ENCODE results near the gene SMYD3. TPM values are rescaled to one million over a fixed set of nuclear protein-coding genes. Genes with fewer than 3 reads are reported as not detected.

Gene SMYD3
- polyA plus RNA-seq, 1 experiment, result 39.9 TPM

DNA sequence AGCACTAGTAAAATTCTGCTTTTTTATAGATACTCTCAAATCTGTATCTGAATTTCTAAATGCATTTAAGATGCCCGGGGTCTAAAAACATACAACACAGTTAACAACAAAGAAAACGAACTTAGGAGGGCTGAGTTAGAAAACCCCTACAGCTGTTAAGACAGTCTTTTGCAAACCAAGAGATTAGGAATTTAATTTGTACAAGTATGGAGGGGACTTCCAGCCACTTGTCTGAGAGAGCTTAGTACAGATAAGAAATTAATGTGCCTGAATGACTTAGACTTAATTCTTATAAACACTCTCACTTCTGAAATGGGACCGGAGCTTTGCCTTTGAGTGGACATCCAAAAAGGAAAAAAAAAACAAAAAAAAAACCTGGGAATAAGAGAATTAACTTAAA lies 61.6 kb downstream of the SMYD3 start:
- H3K27ac ChIP-seq (ENCODE audit: low read depth, low read length), result no peak overlapping the region
- CTCF ChIA-PET, result no interaction called here
- no peaks in the 10 kb centered on the region for H3K27me3 ChIP-seq (ENCODE audit: control insufficient read depth, insufficient read depth, low read length)
- POLR2A ChIA-PET, result no interaction called here
- TF ChIP-seq, protein P1, sequence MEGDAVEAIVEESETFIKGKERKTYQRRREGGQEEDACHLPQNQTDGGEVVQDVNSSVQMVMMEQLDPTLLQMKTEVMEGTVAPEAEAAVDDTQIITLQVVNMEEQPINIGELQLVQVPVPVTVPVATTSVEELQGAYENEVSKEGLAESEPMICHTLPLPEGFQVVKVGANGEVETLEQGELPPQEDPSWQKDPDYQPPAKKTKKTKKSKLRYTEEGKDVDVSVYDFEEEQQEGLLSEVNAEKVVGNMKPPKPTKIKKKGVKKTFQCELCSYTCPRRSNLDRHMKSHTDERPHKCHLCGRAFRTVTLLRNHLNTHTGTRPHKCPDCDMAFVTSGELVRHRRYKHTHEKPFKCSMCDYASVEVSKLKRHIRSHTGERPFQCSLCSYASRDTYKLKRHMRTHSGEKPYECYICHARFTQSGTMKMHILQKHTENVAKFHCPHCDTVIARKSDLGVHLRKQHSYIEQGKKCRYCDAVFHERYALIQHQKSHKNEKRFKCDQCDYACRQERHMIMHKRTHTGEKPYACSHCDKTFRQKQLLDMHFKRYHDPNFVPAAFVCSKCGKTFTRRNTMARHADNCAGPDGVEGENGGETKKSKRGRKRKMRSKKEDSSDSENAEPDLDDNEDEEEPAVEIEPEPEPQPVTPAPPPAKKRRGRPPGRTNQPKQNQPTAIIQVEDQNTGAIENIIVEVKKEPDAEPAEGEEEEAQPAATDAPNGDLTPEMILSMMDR (IDR thresholded peaks at IDR 0.05; ENCODE audit: low read depth, low read length), result no peak
- H3K9me3 ChIP-seq (ENCODE audit: control insufficient read depth, insufficient read depth, low read length), result no peaks in the 10 kb centered on the region; the same call in 1 of the 2 replicates
- DNase-seq (ENCODE audit: low read depth, low spot score), result no peak
- no peak overlapping the region for H3K4me3 ChIP-seq (ENCODE audit: low read depth, low read length)

DNA sequence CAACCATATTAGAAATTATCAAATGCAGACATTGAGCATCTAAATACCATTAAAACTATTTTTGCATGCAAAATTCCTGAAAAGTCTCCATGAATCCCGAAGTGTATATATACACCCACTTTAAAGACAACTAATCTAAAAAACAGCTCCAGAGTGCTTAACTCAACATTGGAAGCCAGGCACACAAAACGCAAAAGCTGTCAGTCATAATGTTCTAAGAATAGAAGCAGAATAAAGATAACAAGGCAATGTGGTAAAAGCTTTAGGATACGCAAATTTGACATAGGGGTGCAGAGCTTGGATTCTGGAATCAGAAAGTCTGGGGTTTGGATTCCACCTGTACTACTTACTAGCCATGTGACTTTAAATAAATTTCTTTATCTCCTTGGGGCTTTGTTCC lies 62.5 kb downstream of the SMYD3 start:
- Histone ChIP-seq H3K4me3 (ENCODE audit: low read depth, low read length) (no peak overlapping the region), H3K9me3 (ENCODE audit: control insufficient read depth, insufficient read depth, low read length) (no peaks in the 10 kb centered on the region; the same call in 1 of the 2 replicates), H3K27me3 (ENCODE audit: control insufficient read depth, insufficient read depth, low read length) (no peaks in the 10 kb centered on the region), H3K27ac (ENCODE audit: low read depth, low read length) (no peak overlapping the region)
- POLR2A ChIA-PET, result no interaction called here
- DNase-seq (ENCODE audit: low read depth, low spot score), result no peak
- TF ChIP-seq, protein P1 (IDR thresholded peaks at IDR 0.05; ENCODE audit: low read depth, low read length), result no peak
- CTCF ChIA-PET, result no interaction called here

DNA sequence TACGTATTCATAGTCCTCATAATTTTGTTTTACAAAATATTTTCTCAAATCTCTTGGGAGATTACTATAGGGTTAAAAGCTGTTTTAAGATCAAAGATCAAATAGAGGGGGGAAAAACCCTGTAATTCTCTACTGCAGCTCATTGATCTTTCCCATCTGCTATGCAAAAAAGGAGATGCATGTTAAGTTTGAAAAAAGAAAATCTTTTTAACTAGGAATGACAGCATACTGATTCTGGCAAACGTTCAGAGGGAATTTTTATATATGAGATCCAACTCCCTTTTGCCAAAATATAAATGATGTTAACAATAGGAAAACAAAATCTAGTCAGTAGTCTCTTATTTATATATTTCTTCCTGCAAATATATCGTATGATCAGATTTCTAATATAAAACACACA lies 69.1 kb downstream of the SMYD3 start:
- Histone ChIP-seq H3K9me3 (ENCODE audit: control insufficient read depth, insufficient read depth, low read length) (no peaks in the 10 kb centered on the region; the same call in 1 of the 2 replicates), H3K27ac (ENCODE audit: low read depth, low read length) (no peak overlapping the region), H3K4me3 (ENCODE audit: low read depth, low read length) (no peak overlapping the region), H3K27me3 (ENCODE audit: control insufficient read depth, insufficient read depth, low read length) (no peaks in the 10 kb centered on the region)
- no peak for DNase-seq (ENCODE audit: low read depth, low spot score)
- ChIA-PET CTCF (no interaction called here), POLR2A (no interaction called here)
- TF ChIP-seq, protein P1 (IDR thresholded peaks at IDR 0.05; ENCODE audit: low read depth, low read length), result no peak

DNA sequence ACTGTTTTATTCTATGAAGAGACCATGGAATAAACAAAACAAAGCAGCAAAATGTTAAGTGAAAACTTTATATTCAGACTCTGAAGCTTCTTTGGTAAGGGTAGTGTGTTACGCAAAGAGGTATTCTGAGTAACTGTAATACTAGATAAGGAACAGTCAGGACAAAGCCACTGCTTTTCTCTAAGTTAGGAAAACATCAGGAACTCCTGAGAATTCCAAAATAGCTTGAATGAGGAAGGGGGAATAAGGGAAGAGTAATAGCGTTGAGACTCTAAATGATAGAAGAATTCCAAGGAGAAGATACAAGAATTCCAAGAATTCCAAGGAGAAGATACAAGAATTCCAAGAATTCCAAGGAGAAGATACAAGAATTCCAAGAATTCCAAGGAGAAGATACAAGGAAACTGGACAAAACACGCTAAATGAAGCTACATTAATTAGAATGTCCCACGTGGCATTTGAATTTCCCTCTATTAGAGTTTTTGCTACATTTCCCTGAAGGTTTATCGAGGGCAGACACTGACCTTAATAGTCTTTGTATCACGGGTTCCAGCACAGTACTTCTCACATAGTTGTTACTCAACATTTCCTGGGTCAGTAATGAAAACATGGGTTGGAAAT lies 71.5 kb downstream of the SMYD3 start:
- Histone ChIP-seq H3K27ac (ENCODE audit: low read depth, low read length) (no peak overlapping the region), H3K4me3 (ENCODE audit: low read depth, low read length) (no peak overlapping the region), H3K9me3 (ENCODE audit: control insufficient read depth, insufficient read depth, low read length) (no peaks in the 10 kb centered on the region), H3K27me3 (ENCODE audit: control insufficient read depth, insufficient read depth, low read length) (no peaks in the 10 kb centered on the region)
- POLR2A ChIA-PET, result no interaction called here
- CTCF ChIA-PET, result interaction anchor here (0.6 kb wide), 1 partner anchor 163 kb away, joined by 3 read pairs; no protein-coding TSS in a partner anchor
- TF ChIP-seq, protein P1 (IDR thresholded peaks at IDR 0.05; ENCODE audit: low read depth, low read length), result no peak
- no peak for DNase-seq (ENCODE audit: low read depth, low spot score)

DNA sequence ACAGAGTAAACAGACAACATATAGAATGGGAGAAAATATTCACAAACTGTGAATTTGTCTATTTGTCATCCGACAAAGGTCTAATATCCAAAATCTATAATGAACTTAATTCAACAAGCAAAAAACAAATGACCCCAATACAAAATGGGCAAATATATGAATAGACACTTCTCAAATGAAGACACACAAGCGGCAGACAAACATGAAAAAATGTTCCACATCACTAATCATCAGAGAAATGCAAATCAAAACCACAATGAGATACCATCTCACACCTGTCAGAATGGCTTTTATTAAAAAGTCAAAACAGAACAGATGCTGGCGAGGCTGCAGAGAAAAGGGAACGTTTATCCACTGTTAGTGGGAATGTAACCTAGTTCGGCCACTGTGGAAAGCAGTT lies 72.7 kb downstream of the SMYD3 start:
- no peak for DNase-seq (ENCODE audit: low read depth, low spot score)
- CTCF ChIA-PET, result interaction anchor here (0.6 kb wide), 1 partner anchor 173 kb away, joined by 3 read pairs; no protein-coding TSS in a partner anchor
- TF ChIP-seq, protein P1 (IDR thresholded peaks at IDR 0.05; ENCODE audit: low read depth, low read length), result no peak
- Histone ChIP-seq H3K27me3 (ENCODE audit: control insufficient read depth, insufficient read depth, low read length) (no peaks in the 10 kb centered on the region), H3K27ac (ENCODE audit: low read depth, low read length) (no peak overlapping the region), H3K4me3 (ENCODE audit: low read depth, low read length) (no peak overlapping the region), H3K9me3 (ENCODE audit: control insufficient read depth, insufficient read depth, low read length) (no peaks in the 10 kb centered on the region)
- POLR2A ChIA-PET, result no interaction called here
